ENCODE measurements around the gene MROH2A.

DNA sequence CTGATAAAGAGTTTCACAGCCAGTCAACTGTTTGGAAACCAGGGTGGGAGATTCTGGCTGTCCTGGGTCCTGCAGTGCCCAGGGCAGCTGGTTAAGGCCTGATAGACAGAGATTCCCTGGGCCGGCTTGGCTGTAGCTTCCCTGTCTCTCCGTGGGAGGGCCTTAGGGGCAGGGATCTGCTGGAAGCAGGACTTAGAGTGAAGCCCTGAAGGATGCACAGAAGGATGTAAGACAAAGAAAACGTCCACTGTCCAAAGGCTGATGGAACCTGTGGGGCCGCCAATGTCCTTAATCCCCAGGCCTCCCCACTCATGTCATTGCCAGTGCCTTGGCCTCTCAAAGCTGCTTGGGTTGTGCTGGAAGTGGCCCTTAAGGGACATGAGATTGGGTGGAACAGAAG, 33.0 kb downstream of the MROH2A start:
- TF ChIP-seq EZH2phosphoT487 (IDR thresholded peaks at IDR 0.05; ENCODE audit: insufficient read depth, low read depth) (no peak), EZH2 (IDR thresholded peaks at IDR 0.05; ENCODE audit: insufficient read depth, poor library complexity, severe bottlenecking) (no peak)
